NCI-H2029 treated with DMSO at 0.1 percent for 48 hours (cell line): Measurements from ENCODE around the gene UVRAG.

Experiments
- DNase-seq: peaks from one replicate; lab custom pipeline; 2025; lab: John Stamatoyannopoulos, UW

UVRAG gene

GRCh38 chr11:76152741-76153570, 337.9 kb downstream of the UVRAG start:
- no peak for DNase-seq

GRCh38 chr11:76153571-76153923, 338.5 kb downstream of the UVRAG start:
- no peak for DNase-seq

DNA sequence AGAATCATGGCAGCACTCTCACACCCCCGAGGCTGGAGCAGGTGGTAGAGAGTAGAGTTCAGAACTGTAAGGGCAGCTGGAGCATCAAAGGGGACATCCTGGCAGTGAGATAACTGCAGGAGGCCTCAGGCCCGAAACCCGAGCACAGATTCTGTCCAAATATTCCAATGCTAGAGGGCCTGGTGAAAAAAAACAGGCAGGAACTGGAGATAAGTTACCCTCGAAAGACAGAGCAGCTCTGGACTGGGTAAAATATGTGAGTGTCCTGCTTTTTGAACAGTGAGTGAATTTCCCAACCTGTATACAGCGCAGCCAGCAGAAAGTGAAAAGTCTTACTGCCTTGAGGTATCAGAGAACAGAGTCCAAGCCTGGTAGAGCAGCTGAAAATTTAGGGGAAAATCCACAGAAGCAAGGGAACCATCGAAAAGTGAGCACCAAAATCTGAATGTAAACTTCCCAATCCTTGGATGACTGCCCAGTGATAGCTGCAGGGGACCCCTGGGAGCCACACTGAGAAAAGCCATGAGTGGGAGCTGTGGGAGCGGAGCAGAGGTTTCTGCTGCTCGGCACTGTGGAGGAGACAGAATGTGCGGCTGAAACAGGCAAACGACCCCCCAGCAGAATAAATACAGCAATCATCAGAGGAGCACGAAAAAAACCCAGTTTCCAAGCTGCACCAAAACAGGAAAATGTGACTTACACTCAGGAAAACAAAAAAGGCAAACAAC, 340.7 kb downstream of the UVRAG start:
- DNase-seq, result no peak

DNA sequence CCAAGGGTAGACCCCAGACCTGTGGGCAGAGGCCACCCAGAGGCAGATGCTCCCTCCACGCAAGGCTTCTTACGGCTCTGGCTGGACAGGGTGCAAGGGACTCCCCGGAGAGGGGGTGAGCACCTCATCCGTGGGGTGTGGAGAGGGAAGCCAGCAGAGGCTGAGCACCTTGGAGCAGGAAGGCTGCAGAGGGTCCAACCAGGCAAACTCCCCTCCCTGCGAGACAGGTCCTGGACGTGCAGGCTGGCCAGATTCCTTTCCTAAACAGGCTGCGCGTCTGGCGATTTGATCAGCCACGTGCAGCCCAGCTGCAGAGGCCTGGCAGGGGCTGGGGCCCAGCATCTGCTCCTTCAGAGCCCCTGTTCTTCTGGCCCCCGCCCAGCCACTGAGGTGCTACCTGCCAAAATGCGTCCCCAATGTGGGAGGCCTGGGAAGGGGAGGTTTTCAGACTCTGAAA, 342.0 kb downstream of the UVRAG start:
- no peak for DNase-seq

GRCh38 chr11:76157891-76158290, 342.9 kb downstream of the UVRAG start:
- DNase-seq, result no peak

- no peak for DNase-seq
Observed at GRCh38 chr11:76158394-76159302, 343.6 kb downstream of the UVRAG start.

GRCh38 chr11:76159303-76159937, 344.4 kb downstream of the UVRAG start:
- no peak for DNase-seq

DNA sequence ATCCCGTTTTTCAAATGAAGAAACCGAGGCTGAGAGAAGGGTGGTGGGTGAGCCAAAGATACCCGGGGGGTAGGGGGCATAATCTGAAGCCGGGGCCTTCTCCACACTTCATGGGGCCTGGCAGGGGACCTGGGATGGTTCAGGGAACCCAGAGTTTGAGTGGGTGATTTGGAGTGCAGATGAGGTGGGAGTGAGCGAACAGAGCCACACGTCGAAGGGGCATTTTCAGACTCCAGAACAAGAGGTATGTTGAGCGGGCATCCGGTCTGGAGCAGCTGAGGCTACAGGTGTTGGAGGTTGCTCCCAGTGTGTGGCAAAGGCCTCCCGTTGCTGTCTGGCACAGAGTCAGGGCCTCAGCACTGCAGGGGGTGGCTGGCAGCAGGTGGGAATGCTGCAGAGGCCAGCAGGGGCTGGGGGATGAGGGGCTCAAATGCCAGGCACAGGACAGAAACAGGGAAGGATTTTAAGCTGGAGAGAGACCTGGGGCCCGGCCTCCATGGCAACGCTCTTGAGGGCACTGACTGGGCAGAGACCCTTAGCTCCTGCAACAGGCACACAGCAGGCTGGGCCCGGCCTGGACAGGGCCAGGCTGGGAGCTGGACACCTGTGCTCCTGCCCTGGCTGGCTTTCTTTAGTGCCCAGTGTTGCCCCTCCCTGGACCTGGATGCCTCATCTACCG, 345.1 kb downstream of the UVRAG start:
- no peak for DNase-seq

GRCh38 chr11:76160856-76161255, 345.8 kb downstream of the UVRAG start:
- no peak for DNase-seq

DNA sequence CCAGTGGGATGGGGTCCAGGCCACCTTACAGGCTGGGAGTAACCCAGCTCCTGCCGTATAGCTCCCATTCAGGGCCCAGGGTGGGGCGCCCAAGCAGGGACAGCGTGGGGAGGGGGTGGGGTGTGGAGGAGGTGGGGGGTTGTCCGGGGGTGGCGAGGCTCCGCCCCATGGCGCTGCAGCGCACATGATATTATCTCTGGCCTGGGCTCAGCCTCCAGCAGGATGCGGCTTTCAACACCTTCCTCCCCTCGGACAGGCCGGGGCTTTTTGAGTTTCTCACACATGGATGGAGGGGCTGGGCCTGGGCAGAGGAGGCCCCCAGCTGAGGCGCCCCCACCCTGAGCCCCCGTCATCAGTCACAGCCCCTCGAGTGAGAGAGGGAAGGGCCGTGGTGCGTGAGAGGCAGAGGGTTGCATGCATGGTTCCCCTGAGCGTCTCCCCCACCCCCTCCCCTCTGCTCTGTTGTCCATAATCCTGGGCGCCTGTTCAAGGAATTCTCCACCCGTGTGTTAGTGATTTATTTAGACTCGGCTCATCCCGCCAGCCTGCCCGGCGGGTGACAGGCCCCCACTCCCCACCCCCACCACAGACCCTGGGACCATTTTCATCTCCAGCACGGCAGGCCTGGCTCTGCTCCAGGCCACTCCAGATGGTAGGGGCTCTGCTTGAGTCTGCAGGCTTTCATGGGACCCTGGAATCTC, 346.4 kb downstream of the UVRAG start:
- no peak for DNase-seq

DNA sequence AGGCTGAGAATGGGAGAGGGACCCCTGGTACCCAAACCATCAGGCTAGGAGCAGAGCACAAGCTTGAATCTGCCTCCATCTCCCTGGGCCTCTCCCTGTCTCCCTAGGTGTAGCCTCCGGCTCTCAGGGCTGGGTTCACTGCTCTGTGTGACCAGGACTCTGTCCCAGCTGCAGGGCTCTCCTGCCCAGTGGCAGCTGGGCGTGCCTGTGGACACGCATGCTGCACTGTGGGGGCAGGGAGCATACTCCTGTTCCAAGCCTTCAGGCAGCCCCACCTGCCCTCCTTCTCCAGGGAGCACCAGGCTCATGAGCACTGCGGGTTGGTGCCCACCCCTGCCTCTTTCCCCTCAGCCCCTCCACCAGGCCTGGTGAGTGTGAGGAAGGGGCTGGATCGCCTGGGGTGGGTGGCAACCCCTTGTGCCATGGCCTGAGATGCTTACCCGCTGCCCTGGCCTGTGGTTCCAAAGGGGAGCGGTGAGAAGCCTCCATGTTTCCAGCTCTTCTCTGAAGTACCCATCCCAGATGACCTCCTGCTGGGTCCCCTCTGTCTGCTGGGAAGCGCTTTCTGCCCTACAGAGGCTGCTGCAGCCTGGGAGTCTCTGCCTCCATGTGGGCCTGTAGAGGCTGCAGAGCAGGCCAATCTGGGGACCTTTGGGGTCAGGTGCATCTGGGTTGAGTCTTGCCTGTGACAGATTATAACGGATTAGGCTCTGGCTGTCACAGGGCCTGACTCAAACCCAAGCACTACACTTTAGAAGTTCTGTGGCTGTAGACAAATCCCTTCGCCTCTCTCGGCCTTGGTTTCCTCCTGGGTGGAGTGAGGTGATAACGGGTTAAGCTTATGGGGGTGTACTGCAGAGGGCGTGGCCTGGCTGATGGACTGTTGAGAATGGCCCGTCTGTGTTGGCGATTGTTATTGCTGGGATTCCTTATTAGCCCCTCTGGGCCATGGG, 347.6 kb downstream of the UVRAG start:
- DNase-seq, result no peak

GRCh38 chr11:76163289-76163880, 348.4 kb downstream of the UVRAG start:
- DNase-seq, result no peak

DNA sequence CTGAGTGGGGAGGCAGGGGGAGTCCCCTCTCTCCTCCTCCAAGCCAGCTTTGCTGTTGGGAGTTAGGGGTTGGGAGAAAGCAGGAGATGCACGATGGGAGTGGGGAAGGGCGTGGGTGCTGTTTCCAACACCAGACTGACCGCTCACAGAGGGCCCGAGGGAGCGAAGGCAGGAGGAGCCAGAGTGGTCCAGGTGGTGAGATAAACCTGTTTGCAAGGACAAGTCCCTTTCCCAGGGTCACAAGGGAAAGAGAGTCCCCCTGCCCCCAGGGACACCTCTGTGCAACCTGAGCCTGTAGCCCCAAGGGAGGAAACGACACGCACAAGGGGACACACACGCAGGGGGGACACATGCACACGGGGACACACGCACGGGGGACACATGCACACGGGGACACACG, 349.1 kb downstream of the UVRAG start:
- no peak for DNase-seq

- DNase-seq, result no peak
Observed at GRCh38 chr11:76164861-76165751, 350.1 kb downstream of the UVRAG start.

DNA sequence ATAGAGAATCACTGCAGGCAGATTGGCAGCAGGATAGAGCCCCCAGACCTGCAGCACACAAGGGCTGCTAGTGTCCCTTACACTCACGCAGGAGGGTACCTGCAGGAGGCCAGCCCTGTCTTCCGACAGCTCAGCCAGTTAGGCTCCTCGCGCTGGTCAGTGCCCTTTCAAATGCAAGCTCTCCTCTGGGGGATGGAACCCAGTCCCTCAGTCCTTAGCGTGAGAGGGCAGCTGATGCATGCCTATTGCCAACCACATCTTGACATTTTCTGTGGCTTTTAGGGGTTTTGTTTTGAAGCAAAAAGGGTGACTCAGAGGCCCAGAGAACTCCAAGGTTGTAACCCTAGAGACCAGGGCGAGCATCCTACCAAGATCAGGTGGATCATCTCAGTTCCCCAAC, 351.3 kb downstream of the UVRAG start:
- no peak for DNase-seq

DNA sequence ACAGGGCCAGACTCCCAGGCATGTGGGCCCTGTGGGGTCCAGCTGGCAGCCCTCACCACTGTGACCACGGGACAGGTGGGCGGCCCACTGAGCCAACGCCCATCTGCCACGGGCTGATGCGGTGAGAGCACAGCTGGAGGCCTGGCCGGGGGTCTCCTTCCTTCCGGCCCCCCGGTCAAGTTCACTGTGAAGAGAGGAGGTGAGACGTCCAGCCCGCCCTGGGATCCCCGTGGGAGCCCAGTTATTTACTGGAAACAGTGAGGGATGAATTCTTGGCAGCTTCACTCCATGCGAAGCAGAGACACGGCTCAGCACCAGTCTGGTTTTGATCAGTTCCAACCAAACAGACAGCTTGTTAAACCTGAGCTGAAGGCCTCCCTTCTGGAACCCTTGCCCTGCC, 352.6 kb downstream of the UVRAG start:
- DNase-seq, result no peak

- no peak for DNase-seq
Observed at GRCh38 chr11:76169473-76169896, 354.5 kb downstream of the UVRAG start.

DNA sequence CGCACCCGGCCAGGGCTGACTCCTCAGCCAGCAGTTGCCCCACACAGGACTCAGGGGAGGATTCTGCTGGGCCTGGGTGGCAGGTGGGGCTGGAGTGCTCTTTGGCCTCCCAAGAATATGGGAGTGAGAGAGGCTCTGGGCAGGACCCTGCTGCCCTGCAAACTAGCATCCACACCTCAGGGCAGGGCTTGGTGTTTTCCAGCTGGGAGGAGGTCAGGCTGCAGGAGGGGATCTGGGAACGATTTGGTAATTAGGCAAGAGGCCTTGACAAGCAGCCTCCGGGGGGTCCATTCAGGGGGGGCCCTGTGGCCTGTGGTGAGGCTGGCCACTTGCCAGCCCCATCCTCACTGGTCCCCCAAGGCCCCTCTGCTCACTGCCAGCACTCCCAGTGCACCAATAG, 355.5 kb downstream of the UVRAG start:
- no peak for DNase-seq
